ENCODE measurements around the gene UGT1A5. TPM values are rescaled to one million over a fixed set of nuclear protein-coding genes. Genes with fewer than 3 reads are reported as not detected.

UGT1A5 gene
- total and polyA plus RNA-seq, 12 donors = 0.43 TPM; not detected in 11

DNA sequence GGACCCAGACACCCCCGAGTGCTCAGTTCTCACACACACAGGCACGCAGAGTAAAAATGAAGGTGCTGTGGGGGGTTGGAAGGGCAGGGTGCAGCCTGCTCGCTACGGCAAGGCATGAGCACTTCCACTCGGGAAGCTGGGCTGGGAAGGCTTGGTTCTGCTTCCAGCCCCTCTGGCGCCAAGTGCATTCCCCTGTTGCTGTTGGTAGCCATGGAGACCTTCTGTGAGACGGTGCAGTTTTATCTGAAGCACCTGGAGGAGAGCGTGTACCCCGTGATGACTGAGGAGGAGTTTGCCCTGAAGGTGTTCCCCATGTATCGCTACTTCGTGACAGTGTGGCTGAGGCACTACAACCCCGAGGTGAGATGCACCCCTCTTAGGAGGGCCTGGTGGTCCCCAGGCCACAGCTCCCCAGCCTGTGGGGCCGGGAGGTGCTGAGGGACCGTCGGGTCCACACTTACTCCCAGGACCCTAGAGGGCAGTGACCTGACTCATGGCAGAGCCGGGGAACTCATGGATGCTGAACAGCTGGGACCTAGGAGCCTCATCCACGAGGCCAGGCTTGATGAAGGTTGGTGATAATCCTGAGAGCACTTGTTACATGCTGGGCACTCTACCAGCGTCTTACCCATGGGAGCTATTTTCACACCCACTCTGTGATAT lies 80.9 kb downstream of the UGT1A5 start:
- H3K4me3 ChIP-seq = no peak overlapping the region
- 82 to 86% (median 84%) methylated on average over 12 to 18 of the region's 18 CpGs for WGBS, 4 donors
- DNase-seq = peak in 2 of 7 donors; percentile 1 to 14
- H3K9me3 ChIP-seq (replicated peaks in 1 of 3) = no peaks in the 10 kb centered on the region
- H3K27ac ChIP-seq = no peak overlapping the region
- H3K4me1 ChIP-seq (replicated peaks in 1 of 2) = no peaks in the 10 kb centered on the region
- H3K27me3 ChIP-seq = no peaks in the 10 kb centered on the region
- H3K36me3 ChIP-seq (replicated peaks in 1 of 2) = no peaks in the 10 kb centered on the region
- intact Hi-C loops (cut with DNase I) = no loop called here
- TF ChIP-seq POLR2A (IDR thresholded peaks at IDR 0.05) = no peak
- TF ChIP-seq, protein P1, sequence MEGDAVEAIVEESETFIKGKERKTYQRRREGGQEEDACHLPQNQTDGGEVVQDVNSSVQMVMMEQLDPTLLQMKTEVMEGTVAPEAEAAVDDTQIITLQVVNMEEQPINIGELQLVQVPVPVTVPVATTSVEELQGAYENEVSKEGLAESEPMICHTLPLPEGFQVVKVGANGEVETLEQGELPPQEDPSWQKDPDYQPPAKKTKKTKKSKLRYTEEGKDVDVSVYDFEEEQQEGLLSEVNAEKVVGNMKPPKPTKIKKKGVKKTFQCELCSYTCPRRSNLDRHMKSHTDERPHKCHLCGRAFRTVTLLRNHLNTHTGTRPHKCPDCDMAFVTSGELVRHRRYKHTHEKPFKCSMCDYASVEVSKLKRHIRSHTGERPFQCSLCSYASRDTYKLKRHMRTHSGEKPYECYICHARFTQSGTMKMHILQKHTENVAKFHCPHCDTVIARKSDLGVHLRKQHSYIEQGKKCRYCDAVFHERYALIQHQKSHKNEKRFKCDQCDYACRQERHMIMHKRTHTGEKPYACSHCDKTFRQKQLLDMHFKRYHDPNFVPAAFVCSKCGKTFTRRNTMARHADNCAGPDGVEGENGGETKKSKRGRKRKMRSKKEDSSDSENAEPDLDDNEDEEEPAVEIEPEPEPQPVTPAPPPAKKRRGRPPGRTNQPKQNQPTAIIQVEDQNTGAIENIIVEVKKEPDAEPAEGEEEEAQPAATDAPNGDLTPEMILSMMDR (IDR thresholded peaks at IDR 0.05) = no peak

DNA sequence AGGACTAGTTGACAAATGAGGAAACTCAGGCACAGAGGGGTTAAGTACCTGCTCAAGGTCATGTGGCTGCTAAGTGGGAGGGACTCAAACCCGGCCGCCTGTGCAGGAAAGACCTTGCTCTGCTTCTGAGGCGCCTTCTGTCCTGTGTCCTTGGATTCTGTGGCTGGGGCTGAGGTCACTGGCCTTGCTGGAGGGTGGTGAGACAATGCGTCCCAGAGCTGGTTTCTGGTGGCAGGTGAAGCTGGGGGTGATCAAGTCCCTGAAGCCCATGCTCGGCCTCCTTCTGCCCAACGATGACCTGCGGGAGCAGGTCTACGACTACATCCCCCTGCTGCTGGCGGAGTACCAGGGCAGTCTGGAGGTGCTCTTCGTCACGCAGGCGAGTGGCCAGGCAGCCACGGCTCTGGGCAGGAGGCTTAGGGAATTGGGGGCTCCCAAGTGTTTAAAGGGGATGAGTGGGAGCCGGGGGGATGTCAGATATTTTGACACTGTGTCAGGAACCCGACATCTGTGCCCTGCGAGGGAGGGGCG lies 81.5 kb downstream of the UGT1A5 start:
- 40 to 79% (median 72%) methylated on average over 5 to 17 of the region's 17 CpGs for WGBS, 4 donors
- Histone ChIP-seq H3K4me1 (replicated peaks in 1 of 2) (no peaks in the 10 kb centered on the region), H3K27me3 (no peaks in the 10 kb centered on the region), H3K27ac (no peak overlapping the region), H3K4me3 (no peak overlapping the region), H3K36me3 (replicated peaks in 1 of 2) (no peaks in the 10 kb centered on the region), H3K9me3 (replicated peaks in 1 of 3) (no peaks in the 10 kb centered on the region)
- TF ChIP-seq, protein P1 (IDR thresholded peaks at IDR 0.05) = no peak
- no peak for TF ChIP-seq POLR2A (IDR thresholded peaks at IDR 0.05)
- intact Hi-C loops (cut with DNase I) = no loop called here
- peak in 2 of 7 donors; percentile 4 to 29 for DNase-seq

DNA sequence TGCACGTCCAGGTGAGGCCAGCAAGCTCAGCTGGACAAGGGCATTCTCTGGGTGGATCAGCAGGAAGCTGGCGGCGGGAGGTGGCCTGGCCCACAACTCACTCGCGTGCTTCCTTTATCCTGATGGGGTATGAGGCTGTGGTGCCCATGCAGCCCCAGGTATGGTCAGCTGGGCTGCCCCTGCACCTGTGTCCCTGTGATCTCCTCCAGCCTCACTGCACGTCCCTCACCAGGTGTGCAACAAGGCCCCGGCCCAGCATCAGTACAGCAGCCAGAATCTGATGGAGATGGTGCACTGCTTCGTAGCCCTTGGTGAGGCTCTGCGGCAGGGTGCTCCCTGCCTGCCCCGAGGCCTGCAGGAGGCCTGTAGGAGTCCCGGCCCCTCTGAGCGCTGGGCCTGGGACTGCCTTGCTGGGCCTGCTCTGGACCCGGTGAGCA lies 83.0 kb downstream of the UGT1A5 start:
- 91 to 96% (median 95%) methylated on average over 8 to 13 of the region's 13 CpGs; no CpG with 5 or more reads in 1 of the 4 donors for WGBS, 4 donors
- H3K27me3 ChIP-seq = no peaks in the 10 kb centered on the region
- H3K4me1 ChIP-seq (replicated peaks in 1 of 2) = no peaks in the 10 kb centered on the region
- no peaks in the 10 kb centered on the region for H3K9me3 ChIP-seq (replicated peaks in 1 of 3)
- DNase-seq = peak in 1 of 7 donors; percentile 23
- H3K36me3 ChIP-seq (replicated peaks in 1 of 2) = no peaks in the 10 kb centered on the region
- H3K27ac ChIP-seq = no peak overlapping the region
- H3K4me3 ChIP-seq = no peak overlapping the region
- intact Hi-C loops (cut with DNase I) = no loop called here
- no peak for TF ChIP-seq POLR2A (IDR thresholded peaks at IDR 0.05)
- TF ChIP-seq, protein P1 (IDR thresholded peaks at IDR 0.05) = no peak

- Histone ChIP-seq H3K36me3 (replicated peaks in 1 of 2) (no peaks in the 10 kb centered on the region), H3K4me1 (replicated peaks in 1 of 2) (no peaks in the 10 kb centered on the region), H3K27me3 (no peaks in the 10 kb centered on the region), H3K9me3 (replicated peaks in 1 of 3) (no peaks in the 10 kb centered on the region), H3K4me3 (no peak overlapping the region), H3K27ac (no peak overlapping the region)
- no peak for TF ChIP-seq POLR2A (IDR thresholded peaks at IDR 0.05)
- TF ChIP-seq, protein P1 (IDR thresholded peaks at IDR 0.05) = no peak
- intact Hi-C loops (cut with DNase I) = no loop called here
- DNase-seq = peak in 1 of 7 donors; percentile 2
- WGBS, 4 donors = 86 to 91% (median 90%) methylated on average over 8 to 9 of the region's 9 CpGs
Measured at GRCh38 chr2:233796254-233796653, 83.5 kb downstream of the UGT1A5 start.
